Ectodermal cell (in vitro differentiated cells): ENCODE data around the gene SPRN.

Experiments
- H3K27ac ChIP-seq: 2 replicates; pipeline ENCODE4 v1.7.0; 2013; ENCODE audit warnings: mild to moderate bottlenecking, low read depth, low read length; ENCODE audit not compliant: insufficient read depth, poor library complexity, severe bottlenecking
- H3K27me3 ChIP-seq: 2 replicates; pipeline ENCODE4 v1.7.0; 2013; ENCODE audit warnings: mild to moderate bottlenecking, low read length; ENCODE audit not compliant: insufficient read depth, control insufficient read depth, poor library complexity, severe bottlenecking
- H3K36me3 ChIP-seq: one replicate; pipeline ENCODE4 v1.7.0; 2013; ENCODE audit warnings: low read length; ENCODE audit not compliant: control insufficient read depth, insufficient read depth
- H3K4me1 ChIP-seq: one replicate; pipeline ENCODE4 v1.7.0; 2013; ENCODE audit warnings: low read length; ENCODE audit not compliant: control insufficient read depth, insufficient read depth
- H3K4me3 ChIP-seq: 2 replicates; pipeline ENCODE4 v1.7.0; 2013; ENCODE audit warnings: low read depth, low read length, control low read depth; ENCODE audit not compliant: insufficient read depth
- H3K9me3 ChIP-seq: 2 replicates; pipeline ENCODE4 v1.7.0; 2013; ENCODE audit warnings: mild to moderate bottlenecking, low read length, moderate library complexity; ENCODE audit not compliant: control insufficient read depth
- WGBS, 2 experiments: methylation state at CpG; one replicate each; pipeline ENCODE4 v1.1.7; 2013; ENCODE audit warnings: missing lambda C conversion rate in 2 of 2; 5-methylcytosine and 5-hydroxymethylcytosine counted together

SPRN gene

DNA sequence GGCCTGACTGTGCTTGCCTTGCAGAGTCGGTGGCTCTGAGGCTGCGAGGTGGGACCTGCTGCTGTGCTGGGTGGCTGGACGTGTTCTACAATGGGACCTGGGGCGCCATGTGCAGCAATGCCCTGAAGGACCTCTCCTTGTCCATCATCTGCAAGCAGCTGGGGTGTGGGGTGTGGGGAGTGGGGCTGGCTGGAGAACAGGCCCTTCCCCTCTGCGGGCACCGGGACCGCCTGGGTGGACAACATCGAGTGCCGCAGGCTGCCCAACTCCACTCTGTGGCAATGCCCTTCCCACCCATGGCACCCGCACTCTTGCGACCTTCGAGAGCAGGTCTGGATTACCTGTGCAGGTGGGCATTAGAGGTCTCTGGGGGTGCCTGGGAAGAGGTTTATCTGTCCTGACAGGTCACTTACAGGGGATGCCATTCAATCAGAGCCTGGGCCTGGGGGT lies 40.2 kb upstream of the SPRN start:
- H3K36me3 ChIP-seq: no peaks in the 10 kb centered on the region
- H3K4me3 ChIP-seq: no peak overlapping the region
- no peaks in the 10 kb centered on the region for H3K27me3 ChIP-seq
- 90 to 93% methylated on average over 12 of the region's 12 CpGs for WGBS, 2 experiments
- H3K9me3 ChIP-seq: peaks cover 5% of the 10 kb centered on the region
- no peaks in the 10 kb centered on the region for H3K4me1 ChIP-seq
- H3K27ac ChIP-seq: no peak overlapping the region

DNA sequence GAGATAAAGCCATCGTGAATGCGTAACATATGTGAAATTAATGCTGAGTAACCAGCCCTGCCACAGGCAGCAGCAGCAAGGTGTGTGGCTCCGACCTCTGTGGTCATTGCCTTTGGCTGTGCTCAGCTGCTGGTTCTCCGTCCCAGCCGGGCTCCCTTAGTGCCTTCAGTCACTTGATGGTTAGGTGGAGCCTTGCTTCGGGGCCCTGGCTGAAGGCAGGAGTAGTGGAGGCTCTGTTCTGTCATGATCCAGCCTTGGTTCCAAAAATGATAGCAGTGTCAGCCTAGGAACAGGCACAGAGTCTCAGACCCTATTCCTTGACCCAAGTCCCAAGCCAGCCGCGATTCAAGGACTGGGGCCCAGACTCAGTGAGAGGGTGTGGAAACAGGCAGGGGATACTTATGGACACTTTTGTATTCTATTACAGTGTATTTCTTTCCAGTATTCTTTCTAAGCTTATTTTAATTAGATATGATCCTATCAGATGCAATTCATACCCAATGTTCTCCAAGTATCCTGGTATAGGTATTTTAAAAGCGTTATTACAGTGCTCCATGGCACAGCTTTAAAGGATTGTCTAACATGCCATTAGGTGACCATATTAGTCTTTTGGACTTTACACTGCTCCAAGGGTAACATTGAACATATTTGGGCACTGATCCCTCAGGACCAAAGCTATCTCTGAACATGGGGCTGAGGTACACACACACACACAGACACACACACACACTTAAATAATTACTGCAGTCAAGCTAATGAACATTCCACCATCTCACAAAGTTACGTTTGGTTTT lies 38.3 kb upstream of the SPRN start:
- Histone ChIP-seq H3K27me3 (no peaks in the 10 kb centered on the region), H3K27ac (no peak overlapping the region), H3K9me3 (peaks cover 5% of the 10 kb centered on the region), H3K4me1 (no peaks in the 10 kb centered on the region), H3K4me3 (no peak overlapping the region), H3K36me3 (no peaks in the 10 kb centered on the region)
- WGBS, 2 experiments: 82 to 83% methylated on average over 10 of the region's 10 CpGs

DNA sequence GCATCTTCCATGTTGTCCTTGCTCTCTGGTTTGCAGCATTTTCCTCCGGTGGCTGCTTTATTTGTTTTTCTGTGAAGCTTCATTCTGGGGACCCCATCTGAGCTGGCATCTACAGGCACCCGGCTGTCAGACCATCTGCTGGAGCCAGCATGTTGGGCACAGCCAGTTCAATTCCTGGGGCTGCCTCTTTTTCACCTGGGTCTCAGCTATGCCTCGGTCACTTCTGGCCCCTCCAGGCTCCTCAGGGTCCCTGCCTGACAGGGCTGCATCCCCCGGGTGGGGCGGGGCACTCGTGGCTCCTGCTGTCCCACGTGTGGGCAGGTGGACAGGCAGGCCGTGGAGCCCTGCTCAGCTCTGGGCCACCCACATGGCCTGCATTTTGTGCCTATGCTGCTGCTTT lies 37.4 kb upstream of the SPRN start:
- Histone ChIP-seq H3K4me1 (no peaks in the 10 kb centered on the region), H3K4me3 (no peak overlapping the region), H3K27ac (no peak overlapping the region), H3K27me3 (no peaks in the 10 kb centered on the region), H3K36me3 (no peaks in the 10 kb centered on the region), H3K9me3 (peaks cover 2% of the 10 kb centered on the region)
- 69 to 70% methylated on average over 8 of the region's 8 CpGs for WGBS, 2 experiments

DNA sequence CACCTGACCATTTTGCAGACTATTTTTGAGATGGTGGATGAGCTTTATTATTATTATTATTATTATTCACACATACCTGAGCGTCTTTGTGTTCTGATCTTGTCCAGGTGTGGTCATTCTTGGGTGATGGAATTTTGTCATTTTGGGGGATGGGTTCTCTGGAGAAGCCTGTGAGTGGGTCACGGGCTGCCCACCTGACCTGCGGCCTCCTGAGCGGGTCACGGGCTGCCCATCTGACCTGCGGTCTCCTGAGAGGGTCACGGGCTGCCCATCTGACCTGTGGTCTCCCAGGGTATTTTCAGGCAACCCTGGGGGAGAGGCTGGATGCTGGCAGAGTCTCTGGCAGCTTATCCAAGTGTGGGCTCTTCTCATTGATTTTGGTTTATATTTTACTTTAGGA lies 36.6 kb upstream of the SPRN start:
- Histone ChIP-seq H3K27ac (no peak overlapping the region), H3K4me1 (no peaks in the 10 kb centered on the region), H3K36me3 (no peaks in the 10 kb centered on the region), H3K9me3 (peaks cover 2% of the 10 kb centered on the region), H3K4me3 (no peak overlapping the region), H3K27me3 (no peaks in the 10 kb centered on the region)
- WGBS, 2 experiments: 87 to 90% methylated on average over 7 of the region's 7 CpGs

DNA sequence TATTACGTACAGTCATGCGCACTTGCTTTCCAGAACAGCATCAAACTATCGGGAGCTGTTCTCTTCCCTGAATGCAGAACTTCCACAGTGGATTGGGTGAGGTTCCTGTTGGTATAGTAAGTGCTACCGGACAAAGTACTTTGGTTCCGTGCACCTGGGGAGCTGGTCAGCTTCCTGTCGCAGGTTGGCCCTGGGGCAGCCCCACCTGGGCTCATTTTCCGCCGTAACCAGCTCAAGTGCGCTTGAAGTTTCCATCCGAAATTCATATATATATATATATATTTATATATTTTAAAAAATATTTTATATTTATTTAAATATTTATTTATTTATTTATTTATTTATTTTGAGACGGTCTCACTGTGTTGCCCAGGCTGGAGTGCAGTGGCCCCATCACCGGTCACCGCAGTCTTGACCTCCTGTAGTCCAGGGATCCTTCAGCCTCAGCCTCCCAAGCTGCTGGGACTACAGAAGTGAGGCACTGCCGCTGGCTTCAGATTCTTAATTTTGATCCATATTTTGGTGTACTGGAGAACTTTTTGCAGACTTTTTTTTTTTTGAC lies 35.9 kb upstream of the SPRN start:
- Histone ChIP-seq H3K36me3 (no peaks in the 10 kb centered on the region), H3K27me3 (no peaks in the 10 kb centered on the region), H3K9me3 (peaks cover 5% of the 10 kb centered on the region), H3K27ac (no peak overlapping the region), H3K4me1 (no peaks in the 10 kb centered on the region), H3K4me3 (no peak overlapping the region)
- 89 to 94% methylated on average over 10 to 11 of the region's 14 CpGs for WGBS, 2 experiments

DNA sequence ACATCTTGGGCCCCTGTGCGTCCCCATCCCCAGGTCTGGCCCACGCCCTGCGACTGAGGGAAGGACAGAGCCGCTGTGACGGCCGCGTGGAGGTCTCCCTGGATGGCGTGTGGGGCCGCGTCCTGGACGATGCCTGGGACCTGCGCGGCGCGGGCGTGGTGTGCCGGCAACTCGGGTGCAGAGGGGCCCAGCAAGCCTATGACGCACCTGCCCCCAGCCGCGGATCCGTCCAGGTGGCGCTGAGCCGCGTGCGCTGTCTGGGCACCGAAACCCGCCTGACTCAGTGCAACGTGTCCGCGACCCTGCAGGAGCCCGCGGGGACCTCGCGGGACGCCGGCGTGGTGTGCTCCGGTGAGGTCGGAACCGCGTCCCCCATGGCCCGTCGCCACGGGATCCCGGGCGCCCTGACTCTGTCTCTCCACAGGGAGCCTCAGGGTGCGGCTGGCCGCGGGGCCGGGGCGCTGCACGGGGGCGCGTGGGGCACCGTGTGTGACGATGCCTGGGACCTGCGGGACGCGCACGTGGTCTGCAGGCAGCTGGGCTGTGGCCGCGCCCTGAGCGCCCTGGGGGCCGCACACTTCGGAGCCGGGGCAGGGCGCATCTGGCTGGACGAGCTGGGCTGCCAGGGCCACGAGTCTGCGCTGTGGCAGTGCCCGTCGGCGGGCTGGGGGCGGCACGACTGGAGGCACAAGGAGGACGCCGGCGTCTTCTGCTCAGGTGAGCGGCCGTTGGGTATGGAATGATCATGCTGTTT lies 35.2 kb upstream of the SPRN start:
- Histone ChIP-seq H3K9me3 (peaks cover 5% of the 10 kb centered on the region), H3K4me1 (no peaks in the 10 kb centered on the region), H3K36me3 (no peaks in the 10 kb centered on the region), H3K27me3 (no peaks in the 10 kb centered on the region), H3K4me3 (no peak overlapping the region), H3K27ac (no peak overlapping the region)
- 92% methylated on average over 81 of the region's 81 CpGs for WGBS, 2 experiments

DNA sequence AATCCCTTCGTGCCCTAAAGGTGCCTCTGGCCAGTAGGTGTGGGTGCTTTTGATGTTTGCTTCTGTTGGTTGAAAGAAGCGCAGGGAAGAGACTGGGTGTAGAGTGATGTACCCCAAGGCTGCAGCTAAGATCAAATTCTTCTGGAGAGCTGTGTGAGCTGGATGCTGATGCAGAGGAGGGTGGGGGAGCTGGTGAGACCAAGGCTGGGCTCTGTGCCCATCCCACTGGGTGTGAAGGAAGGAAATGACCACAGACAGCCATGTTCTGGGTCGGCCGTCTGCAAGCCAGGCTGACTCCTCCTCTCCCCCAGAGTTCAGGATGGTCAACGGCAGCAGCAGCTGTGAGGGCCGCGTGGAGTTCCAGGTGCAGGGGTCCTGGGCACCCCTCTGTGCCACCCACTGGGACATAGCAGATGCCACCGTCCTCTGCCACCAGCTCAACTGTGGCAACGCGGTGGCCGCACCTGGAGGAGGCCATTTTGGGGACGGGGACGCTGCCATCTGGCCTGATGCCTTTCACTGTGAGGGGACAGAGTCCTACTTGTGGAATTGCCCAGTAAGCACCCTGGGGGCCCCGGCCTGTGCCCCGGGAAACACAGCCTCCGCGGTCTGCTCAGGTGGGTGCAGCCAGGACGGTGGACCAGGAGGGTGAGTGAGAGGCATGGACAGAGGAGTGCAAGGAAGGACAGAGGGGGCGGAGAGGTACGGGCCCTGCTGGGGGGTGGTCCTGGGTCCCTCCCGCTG lies 34.5 kb upstream of the SPRN start:
- Histone ChIP-seq H3K27me3 (no peaks in the 10 kb centered on the region), H3K4me3 (no peak overlapping the region), H3K27ac (no peak overlapping the region), H3K9me3 (peaks cover 5% of the 10 kb centered on the region), H3K4me1 (no peaks in the 10 kb centered on the region), H3K36me3 (no peaks in the 10 kb centered on the region)
- 85 to 87% methylated on average over 21 of the region's 21 CpGs for WGBS, 2 experiments

DNA sequence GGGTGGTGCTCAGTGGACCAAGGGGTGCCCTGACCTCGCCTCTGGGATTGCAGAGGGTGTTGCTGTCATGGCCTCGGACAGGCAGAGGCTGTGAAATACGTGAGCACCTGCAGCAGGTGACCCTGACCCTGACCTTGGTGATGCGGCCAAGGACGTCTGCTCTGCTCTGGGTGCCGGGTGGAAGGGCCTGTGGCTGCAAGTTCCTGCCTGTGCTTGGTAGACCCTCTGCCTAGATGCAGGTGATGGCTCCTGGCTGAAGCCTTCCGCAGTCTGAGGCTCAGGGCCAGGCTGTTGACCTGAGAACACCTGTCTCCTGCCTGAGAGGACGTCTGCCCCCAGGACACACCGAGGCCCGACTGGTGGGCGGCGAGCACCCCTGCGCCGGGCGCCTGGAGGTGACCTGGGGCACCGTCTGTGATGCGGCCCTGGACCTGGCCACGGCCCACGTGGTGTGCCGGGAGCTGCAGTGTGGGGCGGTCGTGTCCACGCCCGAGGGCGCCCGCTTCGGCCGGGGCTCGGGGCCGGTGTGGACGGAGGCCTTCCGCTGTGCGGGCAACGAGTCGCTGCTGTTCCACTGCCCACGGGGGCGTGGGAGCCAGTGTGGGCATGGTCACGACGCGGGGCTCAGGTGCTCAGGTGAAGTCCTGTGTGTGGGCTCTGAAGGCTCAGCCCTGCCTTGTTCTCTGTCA lies 33.7 kb upstream of the SPRN start:
- Histone ChIP-seq H3K27ac (no peak overlapping the region), H3K9me3 (peaks cover 7% of the 10 kb centered on the region), H3K4me1 (no peaks in the 10 kb centered on the region), H3K27me3 (no peaks in the 10 kb centered on the region), H3K4me3 (no peak overlapping the region), H3K36me3 (no peaks in the 10 kb centered on the region)
- 87 to 88% methylated on average over 40 of the region's 40 CpGs for WGBS, 2 experiments

DNA sequence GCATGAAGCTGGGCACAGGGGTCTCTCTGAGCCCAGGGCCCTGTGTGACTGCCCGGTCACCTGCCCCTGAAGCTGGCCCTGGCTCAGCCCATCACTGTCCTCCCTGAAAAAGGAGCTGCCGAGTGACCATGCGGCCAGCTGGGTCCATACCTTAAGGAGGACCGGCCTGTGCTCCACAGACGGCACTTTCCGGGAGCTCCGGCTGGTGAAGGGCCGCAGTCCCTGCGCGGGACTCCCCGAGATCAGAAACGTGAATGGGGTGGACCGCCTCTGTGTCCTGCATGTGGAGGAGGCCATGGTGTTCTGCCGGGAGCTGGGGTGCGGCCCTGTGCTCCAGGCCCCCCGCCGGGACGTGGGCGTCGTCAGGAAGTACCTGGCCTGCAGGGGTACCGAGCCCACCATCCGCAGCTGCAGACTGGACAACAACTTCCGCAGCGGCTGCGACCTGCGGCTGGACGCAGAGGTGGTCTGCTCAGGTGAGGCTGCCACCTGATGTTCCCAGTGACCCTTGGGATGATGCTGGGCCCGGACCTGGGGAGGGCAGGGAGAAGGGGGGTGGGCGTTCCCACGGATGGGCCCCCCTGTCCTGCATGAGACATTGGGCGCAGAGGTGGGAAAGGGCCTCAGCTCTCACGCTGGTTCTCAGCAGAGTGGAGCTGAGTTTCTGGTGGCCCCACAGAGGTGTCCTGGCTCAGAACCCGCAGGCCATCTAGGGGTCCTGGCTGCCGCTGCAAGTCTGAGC lies 32.8 kb upstream of the SPRN start:
- Histone ChIP-seq H3K9me3 (peaks cover 7% of the 10 kb centered on the region), H3K4me3 (no peak overlapping the region), H3K36me3 (no peaks in the 10 kb centered on the region), H3K4me1 (no peaks in the 10 kb centered on the region), H3K27me3 (no peaks in the 10 kb centered on the region), H3K27ac (no peak overlapping the region)
- WGBS, 2 experiments: 88 to 89% methylated on average over 34 of the region's 34 CpGs
